HG03175 (cell line): ENCODE data around the gene UGDH.
"Not testable (repeated sequence)": the region's sequence is repeated elsewhere in the genome, so short reads cannot be mapped to it uniquely, and the experiment has no call there.

Source experiments
- ATAC-seq: cut with Tn5 transposase; IDR thresholded peaks from one replicate; pipeline ENCODE4 v1.9.1; 2021; ENCODE audit warnings: mild to moderate bottlenecking, moderate library complexity; ENCODE audit not compliant: unreplicated experiment

Gene UGDH

GRCh38 chr4:39527296-39528060 lies at the start of gene UGDH:
UGDH (minus strand) TSS chr4:39527439; CDS start chr4:39521512, 5,927 bp downstream.
- ATAC-seq: peak; percentile 96

DNA sequence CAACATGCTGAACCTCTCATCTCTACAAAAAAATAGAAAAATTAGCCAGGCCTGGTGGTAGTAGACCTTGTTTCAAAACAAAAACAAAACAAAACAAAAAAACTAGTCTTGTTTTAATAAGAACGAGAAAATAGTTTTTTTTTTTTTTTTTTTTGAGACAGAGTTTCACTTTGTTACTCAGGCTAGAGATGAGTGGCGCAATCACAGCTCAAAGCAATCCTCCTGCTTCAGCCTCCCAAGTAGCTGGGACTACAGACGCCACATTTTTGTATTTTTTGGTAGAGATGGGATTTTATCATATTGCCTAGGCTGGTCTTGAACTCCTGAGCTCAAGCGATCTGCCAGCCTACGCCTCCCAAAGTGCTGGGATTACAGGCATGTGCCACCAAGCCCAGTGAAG lies 47.7 kb upstream of the UGDH start:
- no peak for ATAC-seq

- ATAC-seq: no peak
Observed at GRCh38 chr4:39571504-39571903, 44.3 kb upstream of the UGDH start.

- ATAC-seq: no peak
Observed at GRCh38 chr4:39571054-39571453, 43.8 kb upstream of the UGDH start.

DNA sequence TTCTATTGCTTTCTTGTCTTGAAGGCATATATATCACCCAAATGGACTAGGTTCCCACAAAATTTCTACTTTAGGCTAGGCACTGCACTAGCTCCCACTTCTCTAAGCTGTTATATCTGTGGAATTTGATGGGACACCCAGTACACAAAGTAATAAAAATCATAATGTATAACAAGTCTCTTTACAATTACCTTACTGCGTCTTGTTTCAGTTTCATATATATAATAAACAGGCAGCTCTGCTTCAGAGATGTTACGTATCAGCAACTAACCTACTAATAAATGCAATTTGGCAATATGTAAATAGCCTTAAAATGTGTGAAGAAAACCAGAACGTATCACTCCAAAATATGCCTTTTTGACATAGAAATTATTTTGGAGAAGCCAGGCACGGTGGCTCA lies 42.0 kb upstream of the UGDH start:
- no peak for ATAC-seq

GRCh38 chr4:39568805-39569204 lies 41.6 kb upstream of the UGDH start:
- ATAC-seq: no peak

DNA sequence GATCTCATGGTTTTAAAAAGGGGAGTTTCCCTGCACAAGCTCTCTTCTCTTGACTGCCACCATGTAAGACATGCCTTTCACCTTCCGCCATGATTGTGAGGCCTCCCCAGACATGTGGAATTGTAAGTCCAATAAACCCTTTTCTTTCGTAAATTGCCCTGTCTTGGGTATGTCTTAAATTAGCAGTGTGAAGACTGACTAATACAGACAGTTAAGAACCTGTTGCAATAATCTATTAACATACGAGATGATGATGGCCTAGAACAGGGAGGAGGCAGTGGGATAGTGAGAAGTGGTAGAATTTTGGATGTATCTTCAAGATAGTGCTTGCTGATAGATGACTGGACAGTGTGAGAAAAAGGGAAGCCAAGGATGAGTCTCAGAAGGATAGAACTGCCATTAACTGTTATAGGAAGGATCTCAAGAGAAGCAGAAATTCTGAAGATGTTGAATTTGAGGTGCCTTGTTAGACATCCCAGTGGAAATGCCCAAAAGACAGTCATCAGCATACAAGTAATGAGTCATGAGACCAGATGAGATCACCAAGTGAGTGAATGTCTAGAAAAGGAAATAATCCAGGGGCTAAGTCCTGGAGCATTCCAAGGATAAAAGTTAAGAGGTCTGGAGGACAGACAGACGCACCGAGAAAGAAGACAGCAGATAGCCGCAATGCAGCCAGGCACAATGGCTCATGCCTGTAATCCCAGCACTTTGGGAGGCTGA lies 38.8 kb upstream of the UGDH start:
- no peak for ATAC-seq

DNA sequence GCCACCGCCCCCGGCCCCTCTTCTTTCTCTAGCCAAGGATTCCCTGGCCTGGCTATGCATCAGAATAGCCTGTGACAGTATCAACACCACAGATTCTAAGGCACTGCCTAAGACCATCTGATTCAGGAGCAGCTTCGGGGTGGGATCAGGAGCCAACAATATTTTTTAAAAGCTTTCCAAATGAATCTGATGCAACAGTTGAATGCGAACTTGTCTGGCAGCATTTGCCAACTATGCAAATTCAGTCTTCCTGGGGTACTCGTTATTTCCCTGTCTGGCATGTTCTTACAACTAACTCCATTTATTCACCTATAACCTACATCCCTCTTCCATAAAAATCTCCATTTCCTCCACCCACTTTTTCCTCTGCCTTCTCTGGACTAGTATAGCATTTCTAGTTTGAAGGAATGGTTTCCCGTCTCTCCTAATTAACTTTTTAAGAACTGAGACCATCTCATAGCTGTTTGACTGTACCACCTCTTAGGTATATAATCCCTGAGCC lies 36.2 kb upstream of the UGDH start:
- no peak for ATAC-seq

DNA sequence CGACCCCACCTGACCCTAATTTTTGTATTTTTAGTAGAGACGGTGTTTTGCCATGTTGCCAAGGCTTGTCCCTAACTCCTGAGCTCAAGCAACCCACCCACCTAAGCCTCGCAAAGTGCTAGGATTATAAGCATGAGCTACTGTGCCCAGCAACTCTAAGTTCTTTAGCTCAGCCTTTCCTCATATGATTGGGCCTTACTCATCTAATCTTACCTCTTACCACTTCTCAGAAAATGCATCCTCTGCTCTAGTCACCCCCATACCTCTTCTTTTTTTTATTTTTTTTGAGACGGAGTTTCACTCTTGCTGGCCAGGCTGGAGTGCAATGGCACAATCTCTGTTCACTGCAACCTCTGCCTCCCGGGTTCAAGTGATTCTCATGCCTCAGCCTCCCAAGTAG lies 35.6 kb upstream of the UGDH start:
- no peak for ATAC-seq

DNA sequence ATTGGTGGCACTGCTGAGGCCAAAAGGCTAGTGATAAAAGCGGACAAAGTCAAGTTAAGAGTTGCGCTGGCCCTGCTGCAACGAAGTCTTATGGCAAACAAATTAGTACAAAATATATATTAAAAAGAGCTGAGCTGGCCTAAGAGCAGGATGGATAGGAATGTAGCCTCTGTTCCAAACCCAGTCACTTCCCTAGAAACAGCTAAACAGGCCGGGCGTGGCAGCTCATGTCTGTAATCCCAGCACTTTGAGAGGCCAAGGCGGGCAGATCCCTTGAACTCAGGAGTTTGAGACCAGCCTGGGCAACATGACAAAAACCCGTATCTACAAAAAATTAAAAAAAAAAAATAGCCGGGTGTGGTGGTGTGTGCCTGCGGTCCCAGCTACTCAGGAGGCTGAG lies 32.4 kb upstream of the UGDH start:
- no peak for ATAC-seq

- no peak for ATAC-seq
Observed at GRCh38 chr4:39555472-39555871, 28.2 kb upstream of the UGDH start.

DNA sequence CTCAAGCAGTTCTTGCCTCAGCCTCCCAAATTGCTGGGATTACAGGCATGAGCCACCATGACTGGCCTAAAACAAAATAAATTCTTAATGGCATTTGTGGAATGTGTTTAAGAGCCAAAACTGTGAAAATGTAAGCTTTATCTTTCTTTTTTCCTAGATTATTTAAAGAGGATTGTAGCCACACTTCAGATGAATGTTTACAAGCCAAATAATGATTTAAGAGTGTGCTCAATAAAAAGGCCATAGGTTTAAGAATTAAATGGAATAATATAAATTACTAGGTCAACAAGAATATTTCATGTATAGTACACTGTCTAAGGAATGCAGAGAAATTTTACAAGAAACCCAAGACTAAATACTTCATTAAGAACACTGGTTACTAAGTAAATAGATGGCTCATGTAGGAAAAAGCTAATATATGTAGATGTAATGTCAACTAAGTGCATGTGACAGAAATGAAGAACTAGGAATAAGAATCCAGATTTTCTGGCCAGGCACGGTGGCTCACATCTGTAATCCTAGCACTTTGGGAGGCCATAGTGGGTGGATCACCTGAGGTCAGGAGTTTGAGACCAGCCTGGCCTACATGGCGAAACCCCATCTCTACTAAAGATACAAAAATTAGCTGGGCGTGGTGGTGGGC lies 21.3 kb upstream of the UGDH start:
- ATAC-seq: no peak

GRCh38 chr4:39544580-39545315 lies 17.5 kb upstream of the UGDH start:
- ATAC-seq: no peak

DNA sequence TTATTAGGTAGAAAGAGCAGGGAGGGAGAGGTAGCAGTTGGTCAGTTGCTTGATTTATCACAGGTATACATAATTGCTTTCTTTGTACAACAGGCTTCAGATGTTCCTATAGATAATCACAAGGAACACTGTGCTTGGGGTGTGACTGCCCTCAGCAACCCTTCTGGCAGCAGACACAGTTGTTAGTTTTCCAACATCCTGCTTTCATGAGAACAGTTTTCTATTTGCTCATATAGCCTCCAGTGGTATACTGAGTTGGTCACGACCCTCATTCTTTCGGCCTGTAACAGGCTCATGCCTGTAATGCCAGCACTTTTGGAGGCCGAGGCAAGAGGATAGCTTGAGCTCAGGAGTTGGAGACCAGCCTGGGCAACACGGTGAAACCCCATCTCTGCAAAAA lies 16.8 kb upstream of the UGDH start:
- ATAC-seq: not testable (repeated sequence)

GRCh38 chr4:39543034-39543433 lies 15.8 kb upstream of the UGDH start:
- no peak for ATAC-seq

DNA sequence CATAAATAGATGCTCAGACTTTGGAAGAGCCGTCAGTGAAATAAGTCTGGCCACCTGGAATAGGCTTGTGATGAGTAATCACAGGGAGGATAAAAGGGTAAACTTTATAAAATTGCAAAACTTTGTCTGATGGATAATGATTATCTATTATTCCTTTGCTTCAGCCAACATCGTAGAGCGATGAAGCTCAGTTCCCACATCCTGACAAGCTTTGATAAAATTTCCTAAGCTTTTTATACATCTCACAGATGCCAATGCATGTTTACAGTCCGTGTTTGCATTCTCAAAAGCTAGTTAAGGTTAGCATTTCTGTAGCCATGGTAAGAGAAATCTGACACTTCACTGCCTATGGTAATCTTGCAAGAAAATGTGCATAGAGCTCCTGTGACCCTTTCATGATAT lies 15.4 kb upstream of the UGDH start:
- ATAC-seq: no peak

DNA sequence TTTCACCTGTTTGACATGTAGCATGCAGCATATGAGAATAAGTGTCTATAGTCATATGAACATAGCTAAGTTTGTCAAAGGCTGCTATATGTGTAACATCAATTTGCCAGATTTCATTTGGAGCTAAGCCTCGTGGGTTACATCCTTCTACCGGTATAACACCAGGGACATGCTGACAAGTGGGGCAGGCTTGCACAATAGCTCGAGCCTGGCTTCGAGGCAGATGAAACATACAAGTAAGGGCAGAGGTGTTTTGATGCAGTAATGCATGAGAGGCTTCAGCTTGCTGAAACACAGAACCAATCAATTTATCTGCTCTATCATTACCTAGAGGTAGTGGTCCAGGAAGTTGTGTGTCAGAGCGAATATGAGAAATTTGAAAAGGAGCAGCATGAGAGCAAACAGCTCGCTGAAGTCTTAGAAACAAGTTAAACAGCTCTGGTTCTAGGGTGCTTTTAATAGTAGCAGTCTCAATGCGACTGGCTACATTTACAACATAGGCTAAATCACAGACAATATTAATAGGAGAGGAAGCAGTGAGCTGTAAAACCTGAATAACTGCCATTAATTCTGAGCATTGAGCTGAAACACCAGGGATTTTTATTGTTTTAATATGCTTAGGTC lies 14.9 kb upstream of the UGDH start:
- ATAC-seq: no peak

DNA sequence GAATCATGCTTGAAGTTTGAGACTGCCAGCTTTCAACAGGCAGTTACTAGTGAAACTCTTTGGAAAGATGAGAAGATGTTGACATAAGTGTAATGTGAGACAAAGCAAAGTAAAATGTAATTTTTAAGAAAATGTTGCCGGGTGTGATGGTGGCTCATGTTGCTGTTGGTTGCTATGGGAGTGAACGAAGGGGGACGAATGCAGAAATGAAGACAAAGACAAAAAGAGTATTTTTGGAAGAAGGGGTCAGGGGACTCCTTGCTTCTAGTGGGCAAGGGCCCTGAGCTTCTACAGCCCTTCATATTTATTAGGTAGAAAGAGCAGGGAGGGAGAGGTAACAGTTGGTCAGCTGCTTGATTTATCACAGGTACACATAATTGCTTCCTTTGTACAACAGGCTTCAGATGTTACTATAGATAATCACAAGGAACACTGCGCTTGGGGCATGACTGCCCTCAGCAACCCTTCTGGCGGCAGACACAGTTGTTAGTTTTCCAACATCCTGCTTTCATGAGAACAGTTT lies 11.9 kb upstream of the UGDH start:
- no peak for ATAC-seq

DNA sequence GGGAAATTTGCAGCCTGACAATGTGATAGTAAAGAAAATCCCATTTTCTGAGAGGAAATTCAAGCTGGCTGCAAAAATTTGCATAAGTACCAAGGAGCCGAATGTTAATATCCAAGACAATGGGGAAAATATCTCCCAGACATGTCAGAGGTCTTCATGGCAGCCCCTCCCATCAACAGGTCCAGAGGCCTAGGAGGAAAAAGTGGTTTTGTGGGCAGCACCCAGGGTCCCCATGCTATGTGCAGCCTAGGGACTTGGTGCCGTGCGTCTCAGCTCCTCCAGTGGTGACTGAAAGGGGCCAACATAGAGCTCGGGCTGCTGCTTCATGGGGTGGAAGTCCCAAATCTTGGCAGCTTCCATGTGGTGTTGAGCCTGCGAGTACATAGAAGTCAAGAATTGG lies 6.3 kb upstream of the UGDH start:
- ATAC-seq: no peak

DNA sequence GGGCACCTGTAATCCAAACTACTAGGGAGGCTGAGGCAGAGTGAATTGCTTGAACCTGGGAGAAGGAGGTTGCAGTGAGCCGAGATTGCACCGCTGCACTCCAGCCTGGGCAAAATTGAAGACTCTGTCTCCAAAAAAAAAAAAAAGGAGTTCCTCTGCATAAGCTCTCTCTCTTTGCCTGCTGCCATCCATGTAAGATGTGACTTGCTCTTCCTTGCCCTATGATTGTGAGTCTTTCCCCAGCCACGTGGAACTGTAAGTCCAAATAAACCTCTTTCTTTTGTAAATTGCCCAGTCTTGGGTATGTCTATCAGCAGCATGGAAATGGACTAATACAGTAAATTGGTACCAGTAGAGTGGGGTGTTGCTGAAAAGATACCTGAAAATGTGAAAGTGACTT lies 5.0 kb upstream of the UGDH start:
- not testable (repeated sequence) for ATAC-seq
